OCI-LY3 (cell line): ENCODE measurements around the gene CASZ1.

Experiments used
- CTCF ChIP-seq: fragments of 200-600, 300-600 bp; sonication (generic); IDR thresholded peaks from 2 replicates; pipeline ENCODE4 v1.5.1; 2014; ENCODE audit warnings: antibody characterized with exemption, low read length, low read depth
- EZH2phosphoT487 ChIP-seq: fragments of 200-600 bp; shearing (Covaris generic); IDR thresholded peaks from 2 replicates; pipeline ENCODE4 v1.6.1; 2018; ENCODE audit warnings: antibody characterized with exemption, mixed run types, low read depth

GRCh38 chr1:10620776-10621175, 175.7 kb downstream of the CASZ1 start:
- TF ChIP-seq CTCF (no peak), EZH2phosphoT487 (no peak)
